NCI-H2196 (cell line): ENCODE results near the gene PPP4R3A.
A peak's percentile ranks its signal among the peaks of the same experiment; 100 is the strongest.
"Not testable (repeated sequence)": the region's sequence is repeated elsewhere in the genome, so short reads cannot be mapped to it uniquely, and the experiment has no call there.

Source experiments
- DNase-seq: peaks from one replicate; lab custom pipeline; 2025; ENCODE audit not compliant: unreplicated experiment; lab: John Stamatoyannopoulos, UW

Gene PPP4R3A

DNA sequence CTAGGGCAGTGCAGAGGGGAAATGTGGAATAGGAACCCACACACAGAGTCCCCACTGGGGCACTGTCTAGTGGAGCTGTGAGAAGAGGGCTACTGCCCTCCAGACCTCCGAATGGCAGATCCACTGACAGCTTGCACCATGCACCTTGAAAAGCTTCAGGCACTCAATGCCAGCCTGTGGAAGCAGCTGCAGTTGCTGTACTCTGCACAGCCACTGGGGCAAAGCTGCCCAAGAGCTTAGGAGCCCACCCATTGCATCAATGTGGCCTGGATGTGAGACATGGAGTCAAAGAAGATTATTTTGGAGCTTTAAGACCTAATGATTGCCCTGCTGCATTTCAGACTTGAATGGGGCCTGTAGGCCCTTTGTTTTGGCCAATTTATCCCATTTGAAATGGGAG lies 70.8 kb downstream of the PPP4R3A start:
- no peak for DNase-seq

DNA sequence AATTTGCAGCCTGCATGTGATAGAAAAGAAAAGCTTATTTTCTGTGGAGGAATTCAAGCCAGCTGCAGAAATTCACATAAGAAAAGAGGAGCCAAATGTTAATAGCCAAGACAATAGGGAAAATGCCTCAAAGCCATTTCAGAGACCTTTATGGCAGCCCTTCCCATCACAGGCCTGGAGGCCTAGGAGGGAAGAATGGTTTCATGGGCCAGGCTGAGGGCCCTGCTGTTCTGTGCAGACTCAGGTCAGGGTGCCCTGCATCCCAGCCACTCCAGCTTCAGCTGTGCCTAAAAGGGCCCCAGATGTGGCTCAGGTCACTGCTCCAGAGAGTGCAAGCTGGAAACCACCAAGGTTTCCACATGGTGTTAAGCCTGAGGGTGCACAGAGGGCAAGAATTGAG lies 71.3 kb downstream of the PPP4R3A start:
- DNase-seq = no peak

DNA sequence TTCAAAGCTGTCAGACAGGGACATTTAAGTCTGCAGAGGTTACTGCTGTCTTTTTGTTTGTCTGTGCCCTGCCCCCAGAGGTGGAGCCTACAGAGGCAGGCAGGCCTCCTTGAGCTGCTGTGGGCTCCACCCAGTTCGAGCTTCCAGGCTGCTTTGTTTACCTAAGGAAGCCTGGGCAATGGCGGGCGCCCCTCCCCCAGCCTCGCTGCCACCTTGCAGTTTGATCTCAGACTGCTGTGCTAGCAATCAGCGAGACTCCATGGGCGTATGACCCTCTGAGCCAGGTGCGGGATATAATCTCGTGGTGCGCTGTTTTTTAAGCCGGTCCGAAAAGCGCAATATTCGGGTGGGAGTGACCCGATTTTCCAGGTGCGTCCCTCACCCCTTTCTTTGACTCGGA lies 73.8 kb downstream of the PPP4R3A start:
- not testable (repeated sequence) for DNase-seq

DNA sequence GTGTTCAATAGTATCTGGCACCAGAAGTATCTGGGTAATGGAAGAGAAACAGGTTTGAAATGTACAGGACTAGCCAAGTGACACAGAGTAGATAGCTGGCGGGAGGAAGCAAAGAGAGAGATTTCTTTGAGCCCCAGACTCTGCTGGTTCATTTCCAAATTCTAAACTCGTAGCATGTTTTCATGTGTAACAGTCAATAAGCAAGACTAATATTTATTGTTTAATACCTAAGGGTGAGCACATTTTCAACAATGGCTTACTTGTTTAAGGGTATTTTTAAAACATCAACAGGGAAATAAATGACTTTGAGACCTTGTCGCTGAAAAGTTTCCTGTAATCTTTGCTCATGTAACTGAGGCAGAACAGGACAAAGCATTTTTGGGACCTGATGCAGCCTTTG lies 80.7 kb downstream of the PPP4R3A start:
- no peak for DNase-seq

DNA sequence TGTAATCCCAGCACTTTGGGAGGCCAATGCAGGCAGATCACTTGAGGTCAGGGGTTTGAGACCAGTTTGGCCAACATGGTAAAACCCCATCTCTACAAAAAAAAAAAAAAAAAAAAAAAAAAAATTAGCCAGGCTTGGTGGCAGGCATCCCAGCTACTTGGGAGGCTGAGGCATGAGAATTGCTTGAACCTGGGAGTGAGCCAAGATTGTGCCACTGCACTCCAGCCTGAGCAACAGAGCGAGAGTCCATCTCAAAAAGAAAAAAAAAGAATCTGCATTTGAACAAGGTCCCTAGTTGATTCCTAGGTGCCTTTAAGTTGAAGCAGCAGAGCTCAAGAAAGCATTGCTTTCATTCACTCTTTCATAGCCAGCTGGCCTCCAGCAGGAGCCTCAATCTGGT lies 81.2 kb downstream of the PPP4R3A start:
- DNase-seq = not testable (repeated sequence)

DNA sequence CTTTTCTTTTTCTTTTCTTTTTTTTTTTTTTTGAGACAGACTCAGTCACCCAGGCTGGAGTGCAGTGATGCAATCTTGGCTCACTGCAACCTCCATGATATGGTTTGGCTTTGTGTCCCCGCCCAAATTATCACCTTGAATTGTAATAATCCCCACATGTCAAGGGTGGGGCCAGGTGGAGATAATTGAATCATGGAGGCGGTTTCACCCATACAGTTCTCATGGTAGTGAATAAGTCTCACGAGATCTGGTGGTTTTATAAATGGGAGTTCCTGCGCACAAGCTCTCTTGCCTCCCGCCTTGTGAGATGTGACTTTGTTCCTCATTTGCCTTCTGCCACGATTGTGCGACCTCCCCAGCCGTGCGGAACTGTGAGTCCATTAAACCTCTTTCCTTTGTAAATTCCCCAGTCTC lies 84.6 kb downstream of the PPP4R3A start:
- DNase-seq = not testable (repeated sequence)

DNA sequence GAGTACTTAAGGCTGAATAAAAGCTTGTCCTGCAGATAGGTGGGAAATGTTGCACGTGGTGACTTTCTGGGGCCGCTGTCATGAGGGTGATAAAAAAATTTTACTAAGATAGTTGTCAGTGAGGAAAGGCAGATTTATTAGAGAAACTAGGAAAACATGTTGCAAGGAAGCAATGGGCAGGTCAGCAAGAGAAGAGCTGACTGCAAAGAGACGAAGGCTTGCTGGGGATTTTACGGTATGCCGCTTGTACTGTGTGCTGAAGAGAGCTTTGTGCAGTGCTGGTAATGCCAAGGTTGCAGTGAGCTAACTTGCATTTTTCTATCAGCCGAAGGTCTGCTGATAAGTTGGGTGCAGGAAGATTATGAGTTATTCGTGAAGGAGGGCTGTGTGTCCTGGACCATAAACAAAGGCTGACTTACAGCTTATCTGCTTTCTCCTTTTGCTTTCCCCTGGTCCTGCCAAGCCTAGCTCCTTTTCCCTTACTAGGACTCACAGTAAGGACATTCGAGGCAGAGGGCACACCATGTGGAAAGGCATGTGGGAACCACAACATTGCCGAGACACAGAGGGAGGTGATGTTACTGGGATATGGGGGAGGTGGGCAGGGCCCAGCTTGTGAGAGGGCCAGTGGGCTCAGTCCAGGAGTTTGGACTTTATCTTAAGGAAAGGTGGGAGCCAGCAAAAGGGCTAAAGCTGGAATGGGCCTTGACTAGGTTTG lies 85.1 kb downstream of the PPP4R3A start:
- DNase-seq = no peak

DNA sequence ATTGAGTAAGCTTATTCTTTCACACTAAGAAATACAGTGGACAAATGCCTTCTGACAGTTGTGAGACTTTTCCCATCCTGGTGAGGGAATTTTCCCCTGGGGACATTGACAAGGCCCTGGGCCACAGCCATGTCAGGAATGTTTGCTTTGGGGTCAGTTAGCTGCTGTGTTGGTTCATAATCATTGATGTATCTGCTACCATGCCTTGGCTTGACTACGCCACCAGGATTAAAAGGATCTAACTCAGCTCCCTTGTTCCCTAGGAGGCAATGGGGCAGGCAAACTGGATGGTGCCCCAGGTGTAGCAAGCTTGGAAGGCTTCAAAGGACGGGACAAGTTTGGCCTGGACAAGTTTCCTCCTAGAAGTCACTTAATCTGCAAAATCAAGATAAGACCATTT lies 89.4 kb downstream of the PPP4R3A start:
- DNase-seq = no peak

DNA sequence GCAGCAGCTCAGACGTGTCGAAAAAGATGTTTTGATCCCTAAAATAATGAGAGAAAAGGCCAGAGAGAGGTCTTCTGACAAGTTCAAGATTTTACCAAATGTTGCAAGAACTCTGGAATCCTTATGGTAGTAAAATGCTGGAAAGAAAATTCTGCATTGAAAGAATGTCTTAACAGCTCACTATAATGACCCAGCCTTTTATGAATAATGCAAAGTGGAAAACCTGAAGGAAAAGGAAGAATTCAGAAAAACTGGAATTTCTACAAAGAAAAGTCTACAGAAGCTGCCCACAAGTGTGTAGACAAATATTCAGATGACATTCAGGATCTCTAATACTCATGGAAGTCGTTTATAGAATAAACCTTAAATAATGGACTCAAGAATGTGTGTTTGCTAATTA lies 90.7 kb downstream of the PPP4R3A start:
- no peak for DNase-seq

DNA sequence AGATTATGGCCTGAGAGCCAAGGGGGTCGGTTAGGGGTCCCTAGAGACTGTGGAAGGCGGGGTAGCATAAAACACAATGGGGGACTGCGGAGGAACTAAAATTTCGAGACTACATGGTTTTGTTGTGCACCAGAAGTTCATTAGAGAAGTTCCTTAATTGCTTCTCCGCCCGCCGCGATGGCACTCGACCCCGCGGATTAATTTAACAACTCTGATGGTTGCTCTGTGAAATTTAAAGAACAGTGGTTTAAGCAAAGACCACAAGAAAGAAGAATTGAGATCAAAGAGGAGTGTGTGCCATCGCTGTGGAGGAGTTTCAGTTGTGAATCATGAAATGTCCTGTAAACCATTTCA lies 91.1 kb downstream of the PPP4R3A start:
- DNase-seq = no peak

DNA sequence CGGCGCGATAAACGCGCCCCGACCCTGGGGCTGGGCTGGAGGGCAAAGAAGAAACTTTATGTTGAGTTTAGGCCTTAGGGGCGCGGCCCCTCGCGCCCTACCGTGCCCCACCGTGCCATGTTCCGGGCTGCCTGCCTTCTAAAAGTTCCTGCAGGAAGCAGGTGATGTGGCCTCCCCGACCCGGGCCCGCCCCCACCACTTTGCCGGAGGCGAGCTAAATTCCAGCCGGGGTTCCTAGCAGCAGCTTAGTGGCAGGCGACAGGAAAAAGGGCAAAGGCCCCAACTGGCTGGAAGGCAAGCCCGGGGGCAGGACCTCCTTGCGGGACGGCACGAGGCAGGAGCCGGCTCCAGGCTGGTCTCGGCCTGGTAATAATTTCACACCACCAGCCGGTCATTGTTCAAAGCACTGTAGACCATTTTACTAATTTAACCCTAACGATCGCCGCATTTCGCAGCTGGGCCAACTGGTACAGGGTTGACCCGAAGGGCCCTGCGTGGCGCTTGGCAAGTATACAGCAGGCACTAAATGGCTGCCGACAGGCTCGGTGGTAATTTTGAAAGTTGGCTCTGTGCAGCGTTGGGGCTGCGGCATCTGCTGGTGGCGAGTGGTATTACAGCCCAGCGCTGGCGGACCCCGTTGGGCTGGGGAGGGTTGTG lies 91.6 kb downstream of the PPP4R3A start:
- peak; percentile 44 for DNase-seq

DNA sequence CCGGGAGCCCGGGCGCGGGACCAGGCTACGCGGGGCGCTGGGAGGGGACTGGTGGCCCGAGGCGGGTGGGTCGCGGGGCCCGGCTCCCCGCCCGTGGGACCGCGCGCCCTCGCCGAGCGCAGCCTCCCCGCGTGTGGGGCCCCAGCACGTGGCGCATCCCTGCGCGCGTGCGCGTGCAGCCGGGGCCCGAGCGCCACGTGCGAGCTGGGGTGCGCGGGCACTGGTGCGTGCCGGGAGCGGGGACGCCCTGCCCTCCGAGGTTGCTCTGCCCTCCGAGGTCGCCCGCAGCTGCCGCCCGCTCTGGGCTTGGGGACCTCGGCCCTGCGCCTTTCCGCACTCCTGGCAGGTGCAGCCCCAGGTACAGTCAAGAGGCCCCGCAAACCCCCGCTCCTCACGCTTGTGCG lies 92.1 kb downstream of the PPP4R3A start:
- DNase-seq = peak; percentile 53

DNA sequence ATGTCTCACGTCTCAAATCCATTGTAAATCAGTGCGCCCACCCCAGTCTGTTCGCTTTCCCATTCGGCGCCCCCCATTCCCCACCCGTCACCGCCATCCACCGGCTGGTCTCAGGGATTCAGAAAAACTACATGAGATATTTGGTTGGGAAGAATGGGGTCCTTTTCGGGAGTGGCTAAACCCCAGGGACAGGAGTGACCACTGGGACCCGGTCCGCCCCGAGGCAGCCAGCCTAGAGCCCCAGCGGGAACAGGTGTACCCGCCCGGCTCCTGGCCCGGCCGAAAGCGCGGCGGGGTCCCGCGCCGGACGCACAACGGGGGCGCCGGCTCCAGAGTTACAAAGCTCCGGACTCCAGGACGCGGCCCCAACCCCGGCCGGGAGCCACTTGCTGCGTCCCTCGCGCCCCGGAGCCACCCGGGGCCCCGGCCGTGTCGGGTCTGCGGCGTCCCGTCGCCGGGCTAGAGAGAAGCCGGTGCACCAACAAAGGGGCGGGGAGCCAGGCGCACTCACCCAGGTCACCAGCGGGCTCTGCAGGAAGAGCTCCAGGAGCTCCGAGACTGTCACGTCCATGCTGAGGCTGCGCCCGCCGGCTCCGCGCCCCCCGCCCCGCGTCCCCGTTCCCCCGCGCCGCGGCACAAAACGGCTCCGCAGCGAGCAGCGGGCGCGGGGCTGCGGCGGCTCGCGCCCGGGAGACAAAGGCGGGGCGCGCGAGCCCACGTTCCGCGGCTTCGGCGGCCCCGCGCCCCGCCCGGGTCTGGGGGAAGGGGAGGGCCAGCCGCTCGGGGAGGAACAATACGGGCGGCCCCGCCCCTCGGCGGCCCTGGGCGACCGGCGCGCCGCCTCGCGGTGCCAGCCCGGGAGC lies 92.8 kb downstream of the PPP4R3A start, which contains the start of gene CCDC88C:
Gene CCDC88C, minus strand, starts transcription at position 701 of the 863 bp plus-strand sequence. Its CDS starts 130 bp downstream, at position 571.
- DNase-seq = peak; percentile 58

DNA sequence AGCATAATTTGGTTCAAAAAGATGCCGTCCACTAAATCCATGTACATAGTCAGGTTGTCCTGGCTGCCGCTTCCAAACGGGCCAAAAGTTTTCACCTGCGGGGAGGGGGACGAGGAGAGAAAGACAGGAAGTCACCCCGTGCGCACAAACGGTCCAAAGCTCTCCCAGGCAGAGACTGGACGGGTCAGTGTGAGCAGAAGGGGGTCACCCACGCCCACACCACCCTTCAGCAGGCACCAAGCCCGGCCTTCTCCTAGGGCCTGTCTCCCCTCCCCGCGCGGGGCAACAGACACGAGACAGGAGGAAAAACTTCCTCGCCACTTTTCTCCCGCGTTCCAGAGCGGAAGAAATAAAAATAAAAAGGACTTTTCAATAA lies 93.4 kb downstream of the PPP4R3A start:
- no peak for DNase-seq

DNA sequence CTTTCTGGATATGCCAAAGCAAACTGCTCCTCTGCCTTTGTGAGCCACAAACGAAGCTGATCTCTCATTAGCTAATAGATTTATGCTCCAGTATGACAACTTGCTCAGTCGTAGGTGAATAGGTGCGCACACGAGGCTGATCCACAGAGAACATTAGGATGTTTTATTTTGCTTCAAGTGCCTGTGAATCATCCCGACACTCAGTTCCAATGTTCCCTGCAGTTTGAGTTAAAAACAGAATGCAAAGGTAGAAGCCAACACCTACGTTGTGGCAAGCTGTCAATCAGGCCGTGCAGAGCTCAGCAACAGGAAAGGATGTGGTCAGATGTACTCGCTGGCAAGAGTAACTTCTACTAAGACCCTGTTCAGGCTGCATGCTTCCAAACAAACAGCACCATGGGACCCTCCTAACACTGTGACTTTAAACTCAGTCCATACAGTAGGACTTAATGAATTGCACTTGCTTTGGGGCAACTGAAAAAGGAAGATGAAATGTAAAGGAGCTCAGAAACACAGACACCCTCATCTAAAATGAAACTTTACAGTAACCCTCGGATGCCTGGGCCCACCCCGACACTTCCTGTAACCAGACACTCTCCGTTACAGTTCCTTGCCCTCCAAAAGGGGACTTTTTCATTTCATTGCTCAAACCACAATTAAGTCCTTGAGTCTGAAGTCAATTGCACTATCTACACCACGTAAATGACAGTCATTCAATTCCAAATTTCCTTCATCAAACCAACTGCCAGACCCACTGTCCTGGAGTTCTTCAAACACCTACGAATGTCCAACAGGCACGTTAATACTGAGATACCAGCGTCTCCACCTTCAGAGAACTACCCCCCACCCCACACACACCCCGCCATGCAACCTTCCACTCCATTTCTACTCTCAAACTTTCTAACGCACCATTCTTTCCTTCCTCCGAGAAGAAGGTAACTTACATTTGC lies 94.0 kb downstream of the PPP4R3A start:
- DNase-seq = no peak

DNA sequence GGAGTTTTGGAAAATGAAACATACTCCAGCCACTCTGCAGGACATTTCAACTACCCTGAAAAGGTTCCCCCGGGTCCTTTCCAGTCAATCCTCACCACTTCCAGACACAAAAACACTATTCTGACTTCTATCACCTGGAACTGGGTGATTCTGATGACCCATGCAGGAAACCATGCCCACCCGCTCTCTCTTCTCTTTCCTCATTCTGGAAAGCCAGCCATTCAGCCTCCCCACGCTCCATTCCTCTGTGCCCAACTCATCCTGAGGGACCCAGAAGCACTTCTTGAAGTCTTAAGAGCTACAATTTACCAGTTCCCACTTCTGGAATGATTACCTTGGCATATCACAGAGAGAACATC lies 95.7 kb downstream of the PPP4R3A start:
- no peak for DNase-seq

DNA sequence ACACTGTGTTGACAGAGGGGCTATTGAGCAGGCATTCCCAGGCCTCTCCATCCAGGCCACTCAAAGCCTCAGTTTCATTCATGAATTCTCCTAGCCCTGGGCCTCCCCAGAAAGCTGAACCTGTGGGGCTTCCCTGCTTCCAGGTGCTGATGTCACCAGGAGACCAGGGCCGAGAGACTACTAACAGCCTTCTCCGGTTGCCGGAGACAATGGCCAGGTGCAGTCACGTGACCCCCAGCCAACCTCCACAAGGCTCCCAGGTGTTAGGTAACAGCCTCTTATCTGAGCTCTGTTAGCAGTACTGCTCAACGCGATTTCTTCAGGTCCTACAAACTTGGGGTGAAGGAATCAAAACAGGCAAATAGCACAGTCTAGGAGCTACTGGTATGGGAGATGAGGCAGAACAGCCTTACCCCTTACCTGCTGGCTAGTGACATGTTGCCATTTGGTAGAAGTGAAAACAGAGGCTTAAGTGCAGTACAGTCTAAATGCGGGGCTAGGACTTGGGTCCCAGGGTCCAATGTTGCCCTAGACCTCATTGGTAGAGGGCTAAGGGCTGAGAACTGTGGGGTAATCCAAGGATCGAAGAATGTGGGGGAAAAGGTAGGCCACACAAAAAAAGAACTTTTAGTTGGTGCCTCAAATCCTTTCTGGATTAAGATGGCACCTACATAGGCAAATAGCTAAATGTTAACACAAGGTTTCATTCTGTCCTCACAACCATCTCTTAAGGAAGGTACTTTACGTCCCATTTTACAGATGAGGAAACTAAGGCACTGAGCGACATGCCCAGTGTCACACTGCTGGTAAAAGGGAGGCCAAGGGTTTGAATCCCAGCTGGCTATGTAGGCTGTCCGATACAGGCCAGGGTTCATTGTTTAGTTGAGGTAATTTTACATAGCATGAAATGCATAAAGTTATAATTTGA lies 96.3 kb downstream of the PPP4R3A start:
- peak; percentile 70 for DNase-seq

DNA sequence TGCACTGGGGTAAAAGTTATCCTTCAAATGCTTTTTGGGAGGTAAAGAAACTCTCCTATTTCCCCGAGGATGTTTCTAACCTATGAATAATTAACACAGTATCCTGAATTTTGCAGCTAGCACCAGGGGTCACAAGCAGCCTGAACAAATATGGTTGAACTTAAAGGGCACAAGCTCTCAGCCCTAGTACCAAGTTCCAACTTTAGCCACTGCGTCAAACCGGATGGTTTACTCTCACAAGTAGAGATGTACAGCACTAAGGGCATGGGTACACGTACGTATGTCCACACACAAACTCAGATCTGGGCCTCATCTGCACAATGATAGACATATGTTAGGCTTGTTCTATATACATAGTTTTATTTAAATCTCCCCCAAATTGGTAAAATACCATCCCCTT lies 97.2 kb downstream of the PPP4R3A start:
- DNase-seq = no peak

DNA sequence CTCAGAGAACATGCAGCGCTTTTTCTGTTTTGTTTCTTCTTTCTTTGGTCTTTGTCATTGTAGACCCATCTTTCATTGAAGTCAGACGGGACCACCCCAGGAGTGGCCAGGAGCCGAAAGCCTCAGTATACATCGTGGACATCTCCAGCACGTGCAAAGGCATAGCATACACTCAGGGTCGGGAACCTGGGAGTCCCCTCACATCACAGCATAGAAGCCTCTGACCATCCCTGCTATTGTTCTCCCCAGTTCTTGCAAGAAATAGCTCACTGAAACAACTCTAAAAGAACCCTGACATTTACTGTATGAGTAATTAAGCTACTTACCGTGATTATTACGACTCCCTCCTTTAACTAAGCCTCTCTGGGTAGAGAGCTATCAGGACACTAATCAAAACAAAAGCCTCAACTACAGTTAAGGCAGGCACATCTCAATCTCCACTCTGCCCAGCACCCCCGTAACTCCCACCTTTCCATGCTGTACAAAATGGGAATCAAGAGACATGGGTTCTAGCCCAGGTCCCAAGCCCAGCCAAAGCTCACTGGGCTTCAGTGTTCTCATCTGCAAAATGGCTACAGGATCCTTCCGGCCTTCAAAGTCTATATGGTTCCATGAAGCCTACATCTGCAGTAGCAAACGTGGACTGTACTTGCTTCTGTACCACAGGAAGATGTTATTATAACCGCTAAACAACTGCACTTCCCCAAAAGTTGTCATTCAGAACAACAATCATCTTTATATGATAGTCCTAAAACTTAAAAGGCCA lies 99.2 kb downstream of the PPP4R3A start:
- no peak for DNase-seq
